Nephron progenitor cell (in vitro differentiated cells): Measurements from ENCODE around the gene SLC39A7.

Source experiments
- DNase-seq: peaks from one replicate; pipeline ENCODE4 v3.0.0; 2021
- H3K27ac Mint-ChIP-seq: 2 replicates; pipeline ENCODE4 v1.8.0; 2021; ENCODE audit warnings: mild to moderate bottlenecking, moderate library complexity, mixed read lengths
- H3K27me3 Mint-ChIP-seq: 2 replicates; pipeline ENCODE4 v1.8.0; 2021; ENCODE audit warnings: mild to moderate bottlenecking, low read depth, mixed read lengths; ENCODE audit not compliant: poor library complexity
- H3K36me3 Mint-ChIP-seq: 2 replicates; pipeline ENCODE4 v1.8.0; 2021; ENCODE audit warnings: low read depth, mixed read lengths
- H3K4me1 Mint-ChIP-seq: 2 replicates; pipeline ENCODE4 v1.8.0; 2021; ENCODE audit warnings: mixed read lengths
- H3K4me3 Mint-ChIP-seq: 2 replicates; pipeline ENCODE4 v1.8.0; 2021; ENCODE audit warnings: mild to moderate bottlenecking, moderate library complexity, mixed read lengths
- H3K9me3 Mint-ChIP-seq: 2 replicates; pipeline ENCODE4 v1.8.0; 2021; ENCODE audit warnings: mild to moderate bottlenecking, moderate library complexity, mixed read lengths
- TF ChIP-seq, protein P1 (sequence below): fragments of 200-600 bp; sonication (generic); IDR thresholded peaks from 2 replicates; pipeline ENCODE4 v1.5.0; 2021; ENCODE audit warnings: antibody characterized with exemption

The SLC39A7 gene

DNA sequence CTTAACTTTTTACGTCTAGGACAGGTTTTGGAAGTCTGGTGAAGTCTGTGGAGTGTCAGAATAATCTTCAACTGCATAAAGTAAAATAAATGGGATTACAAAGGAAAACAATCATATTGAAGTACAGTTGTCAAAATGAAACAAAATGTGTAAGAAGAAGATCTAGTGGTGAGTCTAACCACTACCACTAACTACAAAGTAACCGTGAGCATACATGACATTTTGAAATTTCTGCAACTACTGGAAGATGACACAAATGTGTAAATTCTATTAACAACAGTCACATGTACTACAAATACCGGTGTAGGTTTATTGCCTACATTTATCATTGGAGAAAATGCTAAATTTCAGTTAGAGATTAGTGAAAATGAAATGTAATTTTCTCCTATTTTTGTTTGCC, 41.3 kb downstream of the SLC39A7 start:
- TF ChIP-seq, protein P1, sequence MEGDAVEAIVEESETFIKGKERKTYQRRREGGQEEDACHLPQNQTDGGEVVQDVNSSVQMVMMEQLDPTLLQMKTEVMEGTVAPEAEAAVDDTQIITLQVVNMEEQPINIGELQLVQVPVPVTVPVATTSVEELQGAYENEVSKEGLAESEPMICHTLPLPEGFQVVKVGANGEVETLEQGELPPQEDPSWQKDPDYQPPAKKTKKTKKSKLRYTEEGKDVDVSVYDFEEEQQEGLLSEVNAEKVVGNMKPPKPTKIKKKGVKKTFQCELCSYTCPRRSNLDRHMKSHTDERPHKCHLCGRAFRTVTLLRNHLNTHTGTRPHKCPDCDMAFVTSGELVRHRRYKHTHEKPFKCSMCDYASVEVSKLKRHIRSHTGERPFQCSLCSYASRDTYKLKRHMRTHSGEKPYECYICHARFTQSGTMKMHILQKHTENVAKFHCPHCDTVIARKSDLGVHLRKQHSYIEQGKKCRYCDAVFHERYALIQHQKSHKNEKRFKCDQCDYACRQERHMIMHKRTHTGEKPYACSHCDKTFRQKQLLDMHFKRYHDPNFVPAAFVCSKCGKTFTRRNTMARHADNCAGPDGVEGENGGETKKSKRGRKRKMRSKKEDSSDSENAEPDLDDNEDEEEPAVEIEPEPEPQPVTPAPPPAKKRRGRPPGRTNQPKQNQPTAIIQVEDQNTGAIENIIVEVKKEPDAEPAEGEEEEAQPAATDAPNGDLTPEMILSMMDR = no peak
- Mint-ChIP-seq H3K9me3 (peaks cover 5% of the 10 kb centered on the region), H3K27me3 (peaks cover 61% of the 10 kb centered on the region), H3K4me3 (no peak overlapping the region), H3K27ac (no peak overlapping the region), H3K4me1 (peaks cover 29% of the 10 kb centered on the region), H3K36me3 (no peaks in the 10 kb centered on the region)
- DNase-seq = no peak

DNA sequence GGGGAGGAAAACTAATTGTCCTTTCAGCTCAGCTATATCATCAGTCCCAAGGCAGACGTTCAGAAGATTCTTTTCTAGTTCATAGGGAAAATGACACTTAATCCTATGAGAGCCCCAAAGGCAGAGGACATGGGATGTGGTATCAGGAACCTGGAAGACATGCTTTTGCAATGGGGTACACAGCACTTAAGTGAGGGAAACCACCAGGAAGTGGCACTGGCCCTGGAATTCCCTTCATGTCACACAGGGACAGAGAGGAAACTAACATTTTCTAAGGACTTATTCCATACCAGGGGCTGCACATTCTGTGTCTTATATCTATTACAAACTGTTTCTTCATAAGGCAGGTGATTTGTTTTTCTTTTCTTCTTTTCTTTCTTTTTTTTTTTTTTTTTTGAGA, 42.8 kb downstream of the SLC39A7 start:
- Mint-ChIP-seq H3K4me3 (no peak overlapping the region), H3K36me3 (no peaks in the 10 kb centered on the region), H3K27ac (no peak overlapping the region), H3K4me1 (peaks cover 22% of the 10 kb centered on the region), H3K27me3 (peaks cover 61% of the 10 kb centered on the region), H3K9me3 (peaks cover 5% of the 10 kb centered on the region)
- TF ChIP-seq, protein P1 = no peak
- no peak for DNase-seq

DNA sequence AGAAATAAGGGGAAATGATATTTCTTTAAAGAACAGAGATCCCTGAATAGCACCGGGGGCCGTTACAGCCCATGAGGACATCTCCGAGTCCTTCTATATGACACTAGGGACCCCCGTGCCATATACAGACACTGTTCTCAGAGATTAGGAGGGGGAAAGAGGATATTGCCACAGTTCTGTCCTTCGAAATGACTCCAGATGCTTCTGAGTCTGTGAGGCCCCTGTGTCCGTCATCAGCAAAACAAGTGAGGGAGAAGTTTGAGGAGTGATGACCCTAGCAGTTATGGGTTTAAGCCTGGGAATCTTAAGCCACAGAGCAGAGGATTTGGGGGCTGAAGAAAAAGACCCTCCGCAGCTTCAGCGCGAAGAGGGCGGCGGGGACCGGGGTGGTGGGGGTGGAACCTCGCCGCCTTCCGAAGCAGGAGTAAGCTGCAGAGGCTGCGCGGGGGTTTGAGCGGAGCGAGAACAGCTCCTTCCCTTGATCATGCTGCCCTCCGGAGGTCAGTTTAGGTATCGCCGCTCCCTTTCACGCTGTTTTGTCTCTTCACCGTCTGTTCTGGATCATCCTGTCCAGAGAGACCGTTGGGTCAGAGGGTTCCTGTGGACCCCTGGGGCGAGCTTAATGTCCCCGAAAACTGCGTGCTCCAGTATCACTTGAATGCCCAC, 47.4 kb downstream of the SLC39A7 start:
- TF ChIP-seq, protein P1 = peak; percentile 97
- DNase-seq = peak; percentile 96
- Mint-ChIP-seq H3K27ac (no peak overlapping the region), H3K9me3 (no peaks in the 10 kb centered on the region), H3K4me1 (peaks cover 36% of the 10 kb centered on the region), H3K36me3 (peaks cover 26% of the 10 kb centered on the region), H3K27me3 (peaks cover 31% of the 10 kb centered on the region), H3K4me3 (peak overlapping the region; percentile 84)

DNA sequence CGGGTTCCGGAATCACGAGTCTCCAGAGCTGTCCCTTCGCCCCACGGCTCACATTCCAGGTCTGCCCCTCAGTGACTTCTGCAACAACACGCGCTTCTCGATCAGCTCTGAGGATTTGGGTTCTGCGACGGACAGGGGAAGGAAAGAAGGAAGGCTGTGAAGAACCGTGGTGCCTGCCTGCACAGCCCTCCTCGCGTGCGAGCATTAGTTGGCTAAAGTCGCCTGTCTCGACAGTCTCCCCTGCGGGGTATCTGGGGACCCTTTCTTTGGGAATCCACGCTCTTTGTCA, 47.9 kb downstream of the SLC39A7 start:
- Mint-ChIP-seq H3K9me3 (no peaks in the 10 kb centered on the region), H3K4me3 (peak overlapping the region; percentile 84), H3K27ac (no peak overlapping the region), H3K4me1 (peaks cover 36% of the 10 kb centered on the region), H3K36me3 (peaks cover 26% of the 10 kb centered on the region), H3K27me3 (peaks cover 27% of the 10 kb centered on the region)
- no peak for DNase-seq
- TF ChIP-seq, protein P1 = no peak

DNA sequence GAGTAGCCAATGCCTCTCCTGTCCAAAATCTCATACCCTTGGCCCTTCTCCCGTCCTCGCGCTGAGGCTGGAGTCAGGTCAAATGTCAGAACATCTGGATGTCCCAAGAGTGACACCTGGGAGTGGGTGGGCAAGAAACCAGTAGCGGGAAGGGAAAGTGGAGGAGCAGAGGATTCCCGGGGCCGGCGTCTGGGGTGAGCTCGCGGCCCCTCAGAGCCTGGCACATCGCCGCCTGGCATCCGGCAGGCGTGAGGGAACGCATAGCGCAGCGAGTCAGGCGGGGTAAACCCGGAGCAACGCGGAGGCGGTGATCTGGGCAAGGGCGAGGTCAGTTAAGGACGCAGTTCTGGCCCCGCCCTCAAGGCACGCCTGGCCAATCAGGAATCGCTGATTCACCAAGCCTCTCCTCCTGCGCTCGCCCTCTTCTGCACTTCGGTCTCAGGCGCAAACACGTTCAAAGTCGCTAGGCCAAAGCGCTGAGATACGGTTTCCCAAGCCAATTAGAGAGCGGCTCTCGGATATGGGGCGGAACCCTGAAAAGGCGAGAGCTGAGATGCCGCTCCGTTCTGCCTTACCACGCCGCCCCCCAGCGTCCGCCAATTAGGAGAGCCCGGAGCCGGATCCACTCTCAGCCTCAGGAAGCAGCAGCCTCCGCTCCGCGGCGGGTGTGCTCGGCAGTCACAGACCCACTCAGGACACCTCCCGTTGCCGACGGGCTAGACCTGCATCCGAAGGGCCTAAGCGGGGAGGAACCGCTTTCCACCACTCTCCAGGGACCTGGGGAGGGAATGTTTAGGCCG, 48.5 kb downstream of the SLC39A7 start:
- H3K27ac Mint-ChIP-seq = peak overlapping the region; percentile 93
- peaks cover 22% of the 10 kb centered on the region for H3K27me3 Mint-ChIP-seq

More for the DNA sequence above, 48.5 kb downstream of the SLC39A7 start:
- peak; percentile 96 for DNase-seq
- peaks cover 26% of the 10 kb centered on the region for H3K36me3 Mint-ChIP-seq
- no peaks in the 10 kb centered on the region for H3K9me3 Mint-ChIP-seq
- peaks cover 36% of the 10 kb centered on the region for H3K4me1 Mint-ChIP-seq
- H3K4me3 Mint-ChIP-seq = peak overlapping the region; percentile 84
- TF ChIP-seq, protein P1 = no peak
